Suppressor macrophage (primary cell): ENCODE data around the gene ARID1B.
A peak's percentile ranks its signal among the peaks of the same experiment; 100 is the strongest.

ENCODE experiments used
- DNase-seq, 4 experiments: peaks; one replicate each; pipeline ENCODE4 v3.0.0-alpha.2; 2020 to 2022

ARID1B gene

GRCh38 chr6:157228426-157229131 is 451.4 kb downstream of the ARID1B start:
- no peak for DNase-seq

- no peak for DNase-seq
These were observed 452.0 kb downstream of the ARID1B start for GRCh38 chr6:157229132-157229618.

GRCh38 chr6:157229713-157230112 is 452.5 kb downstream of the ARID1B start:
- DNase-seq: no peak

- no peak for DNase-seq
These were observed 453.7 kb downstream of the ARID1B start for GRCh38 chr6:157230910-157231309.

GRCh38 chr6:157232161-157232895 is 455.1 kb downstream of the ARID1B start:
- no peak for DNase-seq

GRCh38 chr6:157233156-157233555 is 456.0 kb downstream of the ARID1B start:
- DNase-seq: no peak

- DNase-seq: no peak
These were observed 456.5 kb downstream of the ARID1B start for GRCh38 chr6:157233686-157234085.

GRCh38 chr6:157235600-157236039 is 458.4 kb downstream of the ARID1B start:
- DNase-seq: peak; percentile 51 to 80 (median 64)

- peak in 2 of 4 experiments; percentile 13 to 23 for DNase-seq
These were observed 459.0 kb downstream of the ARID1B start for GRCh38 chr6:157236040-157236725.

- no peak for DNase-seq
These were observed 461.2 kb downstream of the ARID1B start for GRCh38 chr6:157238346-157238745.

GRCh38 chr6:157239148-157239547 is 462.0 kb downstream of the ARID1B start:
- DNase-seq: no peak

- DNase-seq: no peak
These were observed 462.5 kb downstream of the ARID1B start for GRCh38 chr6:157239671-157240058.

GRCh38 chr6:157240059-157240959 is 463.1 kb downstream of the ARID1B start:
- DNase-seq: peak in 2 of 4 experiments; percentile 11 to 20

GRCh38 chr6:157240960-157241311 is 463.8 kb downstream of the ARID1B start:
- no peak for DNase-seq

GRCh38 chr6:157242791-157243190 is 465.6 kb downstream of the ARID1B start:
- DNase-seq: no peak

GRCh38 chr6:157244175-157244574 is 467.0 kb downstream of the ARID1B start:
- DNase-seq: peak in 3 of 4 experiments; percentile 13 to 21 (median 14)

- no peak for DNase-seq
These were observed 467.6 kb downstream of the ARID1B start for GRCh38 chr6:157244780-157245179.

- no peak for DNase-seq
These were observed 468.3 kb downstream of the ARID1B start for GRCh38 chr6:157245436-157245835.

- DNase-seq: no peak
These were observed 469.0 kb downstream of the ARID1B start for GRCh38 chr6:157246048-157246630.

GRCh38 chr6:157246771-157247484 is 469.8 kb downstream of the ARID1B start:
- DNase-seq: no peak

- no peak for DNase-seq
These were observed 471.1 kb downstream of the ARID1B start for GRCh38 chr6:157248264-157248663.
